HG03095 (cell line): ENCODE measurements around the gene SPECC1.
"Not testable (repeated sequence)": the region's sequence is repeated elsewhere in the genome, so short reads cannot be mapped to it uniquely, and the experiment has no call there.

Source experiments
- ATAC-seq: cut with Tn5 transposase; IDR thresholded peaks from one replicate; pipeline ENCODE4 v1.9.1; 2021; ENCODE audit warnings: moderate library complexity; ENCODE audit not compliant: unreplicated experiment

Gene SPECC1

GRCh38 chr17:20284570-20285295, 275.6 kb downstream of the SPECC1 start:
- no peak for ATAC-seq

DNA sequence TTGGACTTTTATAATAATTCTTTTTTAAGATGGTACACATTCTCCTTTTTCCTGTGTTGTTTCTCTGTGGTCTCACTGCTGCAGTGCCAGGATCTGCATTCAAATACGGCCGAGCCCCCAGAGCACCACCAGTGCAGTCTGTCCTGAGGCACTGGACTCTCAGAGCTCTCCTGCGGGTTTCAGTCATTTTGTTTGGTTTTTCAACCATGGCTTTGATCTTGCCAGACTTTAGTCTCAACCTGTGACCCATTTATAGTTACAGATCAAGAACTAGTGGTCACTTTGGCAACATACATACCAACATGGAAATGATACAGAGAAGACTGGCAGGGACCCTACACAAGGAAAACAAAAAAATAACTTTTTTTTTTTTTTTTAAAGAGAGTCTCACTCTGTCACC, 280.8 kb downstream of the SPECC1 start:
- no peak for ATAC-seq

DNA sequence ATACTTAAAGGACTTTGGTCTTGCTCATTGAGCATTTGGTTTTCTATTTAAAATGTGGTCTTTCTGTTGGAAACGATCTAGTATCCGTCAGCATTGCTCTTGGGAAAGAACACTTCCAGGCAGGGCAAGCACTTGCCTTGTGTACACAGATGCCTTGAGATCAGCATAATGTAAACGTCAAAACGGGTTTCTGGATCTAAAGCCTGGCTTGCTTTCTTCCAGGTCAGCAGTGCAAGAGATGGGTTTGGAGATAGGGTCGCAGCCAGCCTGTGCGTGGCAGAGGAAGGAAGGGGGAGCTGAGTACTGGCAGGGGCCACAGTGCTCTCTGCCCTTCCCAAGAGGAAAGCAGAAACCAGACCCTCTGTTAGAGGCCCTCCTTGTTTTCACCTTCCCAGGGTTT, 282.7 kb downstream of the SPECC1 start:
- ATAC-seq: no peak

GRCh38 chr17:20293501-20293900, 284.3 kb downstream of the SPECC1 start:
- ATAC-seq: no peak

- ATAC-seq: no peak
These were observed 285.0 kb downstream of the SPECC1 start for GRCh38 chr17:20294120-20294519.

- no peak for ATAC-seq
These were observed 289.9 kb downstream of the SPECC1 start for GRCh38 chr17:20299013-20299412.

DNA sequence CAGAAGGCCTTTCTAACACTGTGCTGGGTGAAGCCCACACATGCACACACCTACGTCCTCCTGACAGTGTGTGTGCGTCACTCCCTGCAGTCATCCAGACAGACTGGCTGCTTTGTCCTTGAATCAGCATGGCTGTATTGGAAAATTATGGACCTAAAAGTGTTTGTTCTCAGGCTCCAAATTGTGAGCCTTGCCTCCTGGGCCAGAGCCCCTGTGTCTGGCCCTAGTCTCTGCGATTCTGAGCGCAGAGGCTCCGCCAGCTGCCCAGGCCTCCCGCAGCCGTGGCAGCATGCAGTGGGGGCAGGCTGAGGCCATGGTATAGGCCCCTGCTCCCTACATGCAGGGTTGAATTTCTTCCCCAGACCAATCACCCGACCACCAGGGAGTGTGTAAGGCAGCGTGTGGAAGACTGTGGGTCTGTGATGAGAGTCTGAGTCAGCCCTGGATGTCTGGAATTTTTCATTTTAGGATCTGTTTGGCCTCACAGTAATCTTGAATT, 291.3 kb downstream of the SPECC1 start:
- no peak for ATAC-seq

- no peak for ATAC-seq
These were observed 293.2 kb downstream of the SPECC1 start for GRCh38 chr17:20302246-20302917.

- ATAC-seq: no peak
These were observed 295.8 kb downstream of the SPECC1 start for GRCh38 chr17:20304961-20305360.

DNA sequence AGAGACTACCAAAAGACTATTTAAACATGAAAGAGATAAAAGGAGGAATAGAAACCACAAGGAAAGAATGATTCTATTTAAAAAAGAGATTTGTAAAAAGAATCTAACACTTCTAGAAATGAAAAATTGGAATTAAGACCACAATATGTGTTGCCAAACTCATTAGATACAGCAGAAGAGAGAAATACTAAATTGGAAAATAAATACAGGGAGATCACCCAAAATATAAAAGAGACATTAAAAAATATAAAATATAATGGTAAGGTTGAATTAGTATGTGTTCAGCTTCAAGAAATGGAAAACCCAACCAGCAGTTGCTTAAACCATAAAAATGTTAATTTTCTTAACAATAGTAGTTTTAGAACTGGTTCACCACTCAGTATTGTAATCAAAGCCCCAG, 297.8 kb downstream of the SPECC1 start:
- ATAC-seq: no peak

DNA sequence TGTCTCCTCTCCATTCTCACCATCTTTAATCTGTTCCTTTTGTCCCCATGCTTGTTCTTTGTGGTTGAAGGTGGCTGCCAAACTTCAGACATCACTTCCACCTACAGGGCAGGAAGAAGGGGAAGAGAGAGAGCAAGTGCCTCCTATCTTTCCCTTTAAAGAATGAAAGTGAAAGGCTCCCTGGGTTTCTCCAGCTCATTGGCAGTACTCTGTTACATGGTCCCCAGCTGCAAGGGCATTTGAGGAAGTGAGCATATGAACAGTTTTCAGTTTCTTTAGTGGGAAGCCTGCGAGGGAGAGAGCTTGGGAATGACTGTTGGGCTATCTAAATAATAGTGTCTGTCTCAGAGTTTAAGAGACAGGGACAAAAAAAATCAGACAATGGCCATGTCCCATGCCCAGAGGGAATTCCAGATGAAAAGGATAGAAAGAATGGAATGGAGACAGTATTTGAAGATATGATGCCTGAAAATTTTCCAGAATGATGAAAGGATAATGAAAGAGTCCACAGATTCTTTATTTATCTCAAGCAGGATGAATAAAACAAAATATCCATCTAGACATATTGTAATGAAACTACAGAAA, 298.3 kb downstream of the SPECC1 start:
- ATAC-seq: no peak

- ATAC-seq: no peak
These were observed 301.3 kb downstream of the SPECC1 start for GRCh38 chr17:20310481-20310880.

GRCh38 chr17:20313306-20313705, 304.1 kb downstream of the SPECC1 start:
- ATAC-seq: no peak

DNA sequence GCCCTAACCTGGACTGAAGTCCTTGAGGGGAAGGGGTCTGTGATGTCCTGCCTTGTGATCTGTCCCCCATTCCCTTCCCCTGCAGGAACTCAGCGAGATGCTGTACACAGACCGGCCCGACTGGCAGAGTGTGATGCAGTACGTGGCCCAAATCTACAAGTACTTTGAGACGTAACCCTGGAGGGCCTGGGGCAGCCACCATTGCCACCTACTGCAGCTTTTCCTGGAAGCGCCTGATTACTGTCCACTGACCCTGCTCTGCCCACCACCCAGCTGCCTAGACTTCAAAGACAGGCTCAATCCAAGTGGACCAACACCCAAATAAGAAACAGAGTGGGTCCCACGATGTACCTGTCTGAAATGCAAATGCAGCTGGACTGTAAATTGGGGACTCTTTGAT, 304.7 kb downstream of the SPECC1 start:
- ATAC-seq: no peak

DNA sequence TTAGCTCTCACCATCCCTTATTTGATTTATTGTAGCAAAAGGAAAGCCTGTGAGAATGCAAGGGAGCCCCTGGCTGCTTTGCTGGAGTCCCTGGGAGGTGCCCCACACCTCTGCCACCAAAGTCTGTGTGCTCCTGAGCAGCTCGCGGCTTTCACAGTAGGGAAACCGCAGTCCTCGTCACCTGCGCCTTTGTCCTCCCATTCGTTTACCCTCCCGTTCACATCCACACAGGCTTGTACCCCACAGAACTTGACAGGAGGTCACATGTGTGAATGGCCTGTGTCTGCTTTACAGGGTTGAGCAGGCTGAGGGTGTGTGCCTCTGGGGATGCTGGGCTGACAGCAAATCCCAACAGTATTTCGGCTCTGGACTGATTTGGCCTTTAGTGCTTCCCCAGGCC, 305.7 kb downstream of the SPECC1 start:
- no peak for ATAC-seq

DNA sequence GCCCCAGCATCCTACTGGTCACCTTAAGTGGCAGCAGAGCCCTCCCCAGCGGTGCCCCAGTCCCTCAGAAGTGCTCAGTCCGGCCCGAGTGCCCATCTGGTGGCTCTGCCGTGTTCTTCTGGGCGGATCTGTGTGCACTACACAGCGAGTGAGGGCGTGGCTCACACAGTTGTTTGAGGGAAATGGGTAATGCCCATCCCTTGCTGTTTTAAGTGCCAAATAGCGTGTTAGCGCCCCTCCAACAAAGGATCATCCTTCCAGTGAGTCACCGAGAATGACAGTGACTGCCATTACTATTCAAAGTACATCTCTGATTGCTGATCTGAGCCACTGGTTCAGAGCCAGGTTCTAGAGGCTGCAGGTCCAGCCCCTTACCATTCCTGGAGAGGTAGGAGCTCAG, 306.2 kb downstream of the SPECC1 start:
- ATAC-seq: no peak

DNA sequence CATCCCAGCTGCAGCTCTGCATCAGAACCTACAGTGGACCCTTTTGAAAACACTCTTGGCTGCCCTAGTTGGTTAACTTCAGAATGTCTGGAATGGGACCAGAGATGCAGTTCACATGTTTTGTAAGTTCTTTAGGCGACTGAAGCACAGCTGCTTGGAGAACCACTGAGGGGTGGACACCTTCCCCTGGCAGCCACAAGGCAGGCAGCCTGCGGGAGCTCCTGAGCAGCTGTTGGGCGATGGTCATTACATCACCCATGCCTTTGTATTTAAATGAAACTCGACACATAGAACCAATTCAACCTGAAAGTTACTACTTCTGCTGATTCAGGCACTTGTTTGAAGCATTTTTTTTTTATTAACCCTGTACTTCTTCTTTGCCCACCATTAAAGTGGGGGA, 306.7 kb downstream of the SPECC1 start:
- no peak for ATAC-seq

DNA sequence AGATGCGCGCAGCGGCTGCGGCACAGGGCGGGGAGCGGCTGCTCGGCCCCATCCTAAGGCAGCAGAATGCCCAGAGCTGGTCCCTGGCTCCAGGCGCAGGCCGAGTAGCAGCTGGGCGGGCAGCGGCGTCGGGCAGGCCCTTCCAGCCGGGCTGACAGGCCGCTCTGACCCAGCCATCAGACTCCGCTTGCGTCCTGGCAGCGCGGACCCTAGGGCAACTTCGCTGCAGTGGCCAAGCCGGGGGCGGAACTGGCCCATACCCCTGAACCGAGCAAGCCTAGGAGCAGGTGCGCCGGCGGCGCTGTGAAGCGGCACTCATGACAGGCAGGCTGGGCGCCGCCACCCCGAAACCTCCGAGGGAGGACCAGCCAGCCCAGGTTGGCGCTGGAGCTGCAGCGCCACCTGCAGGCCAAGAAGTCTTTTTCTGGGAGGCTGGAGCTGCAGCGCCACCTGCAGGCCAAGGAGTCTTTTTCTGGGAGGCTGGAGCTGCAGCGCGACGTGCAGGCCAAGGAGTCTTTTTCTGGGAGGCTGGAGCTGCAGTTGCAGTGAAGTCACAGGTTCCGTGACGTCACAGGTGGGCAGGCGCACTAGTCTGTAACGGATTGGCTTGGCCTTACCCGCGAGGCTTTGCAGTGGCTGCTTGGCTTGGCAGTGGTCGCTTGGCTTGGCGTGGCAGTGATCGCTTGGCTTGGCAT, 311.5 kb downstream of the SPECC1 start:
- ATAC-seq: peak; percentile 85

GRCh38 chr17:20321357-20321756, 312.2 kb downstream of the SPECC1 start:
- ATAC-seq: not testable (repeated sequence)

GRCh38 chr17:20327739-20328138, 318.6 kb downstream of the SPECC1 start:
- ATAC-seq: not testable (repeated sequence)

- not testable (repeated sequence) for ATAC-seq
These were observed 342.2 kb downstream of the SPECC1 start for GRCh38 chr17:20351405-20351804.
